Motor neuron (in vitro differentiated cells): ENCODE measurements around the gene HIC1. TPM values are rescaled to one million over a fixed set of nuclear protein-coding genes. Genes with fewer than 3 reads are reported as not detected.

Experiments
- ATAC-seq, 8 experiments: fragments of 200-7000 bp; cut with Tn5 transposase; replicated peaks in 6 of 8; 2 replicates each; pipeline ENCODE4 v1.8.0; 2021; ENCODE audit warnings: mild to moderate bottlenecking in 8 of 8, moderate library complexity in 8 of 8
- H3K27ac ChIP-seq, 2 donors: fragments of 250-450 bp; sonication (Bioruptor Pico); 2 replicates each; pipeline ENCODE4 v1.9.0; 2021; ENCODE audit warnings: antibody characterized with exemption in 2 of 2, mild to moderate bottlenecking in 2 of 2, moderate library complexity in 1 of 2
- H3K4me1 ChIP-seq, 2 donors: fragments of 250-450 bp; sonication (Bioruptor Pico); replicated peaks in 1 of 2; 2 replicates each; pipeline ENCODE4 v1.6.1; 2021; ENCODE audit warnings: antibody characterized with exemption in 2 of 2, mild to moderate bottlenecking in 2 of 2, moderate library complexity in 1 of 2
- H3K4me3 ChIP-seq, 5 donors: fragments of 250-450 bp; sonication (Bioruptor Pico); 2 replicates each; pipeline ENCODE4 v1.9.0; 2021; ENCODE audit warnings: antibody characterized with exemption in 5 of 5, mild to moderate bottlenecking in 5 of 5, moderate library complexity in 4 of 5
- WGBS, 10 experiments: fragments of 450-650 bp; shearing (Covaris generic); methylation state at CpG; one replicate each; pipeline ENCODE4 v1.0.0; 2022; 5-methylcytosine and 5-hydroxymethylcytosine counted together
- in situ Hi-C, 9 experiments: fragments of 400-800 bp; cut with MboI; loops; one replicate each; pipeline ENCODE4 v1.15.0; 2021; ENCODE audit warnings: low sequenced_read_pairs in 9 of 9, low pct_unique_long_range_greater_than_20kb in 2 of 9; ENCODE audit not compliant: unreplicated experiment in 9 of 9
- total RNA-seq, 8 experiments: library from RNA; unstranded; fragments of 300-600 nt; gene quantifications; 2 replicates each; pipeline versions ENCODE4 v1.2.3 to v1.2.4, GENCODE V29; 2022

HIC1 gene
- total RNA-seq, 8 experiments from 2014 or later, result 0.71 to 24.0 (median 6.7) TPM

DNA sequence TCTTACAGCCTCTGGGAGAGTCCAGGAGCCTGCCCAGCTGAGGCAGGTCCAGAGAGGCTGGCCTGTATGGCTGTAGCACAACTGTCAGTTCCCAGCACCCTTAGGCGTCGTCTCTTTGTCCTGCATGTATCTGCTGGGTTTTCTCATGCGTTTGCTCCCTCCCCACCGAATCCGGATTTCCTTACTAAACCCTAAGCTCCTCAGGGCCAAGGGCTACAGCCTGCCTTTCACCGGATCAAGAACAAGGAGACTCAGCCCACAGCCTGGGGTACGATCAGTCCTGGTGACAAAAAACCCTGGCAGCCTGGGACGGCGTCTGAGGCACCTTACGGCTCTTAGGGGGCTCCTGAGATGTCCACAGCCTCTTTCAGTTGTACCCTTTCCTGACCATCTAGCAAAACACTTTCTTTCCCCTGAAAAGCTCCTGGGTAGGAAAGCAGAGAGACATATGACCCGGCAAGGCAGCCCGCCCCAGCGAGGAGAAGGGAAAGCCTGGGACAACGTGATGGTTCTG is 12.2 kb downstream of the HIC1 start:
- in situ Hi-C loops, result loop anchor here in 3 of 9 experiments (25.0 kb wide), 1 partner anchor 170 kb away; no protein-coding TSS in a partner anchor
- H3K4me1 ChIP-seq, result no peaks in the 10 kb centered on the region
- H3K27ac ChIP-seq, result no peak overlapping the region
- 20 to 90% (median 88%) methylated on average over 1 to 7 of the region's 14 CpGs; no CpG with 5 or more reads in 5 of the 10 experiments for WGBS, 10 experiments
- ATAC-seq, result peak in 3 of 8 experiments; percentile 0 to 2 (median 1)
- no peak overlapping the region for H3K4me3 ChIP-seq

DNA sequence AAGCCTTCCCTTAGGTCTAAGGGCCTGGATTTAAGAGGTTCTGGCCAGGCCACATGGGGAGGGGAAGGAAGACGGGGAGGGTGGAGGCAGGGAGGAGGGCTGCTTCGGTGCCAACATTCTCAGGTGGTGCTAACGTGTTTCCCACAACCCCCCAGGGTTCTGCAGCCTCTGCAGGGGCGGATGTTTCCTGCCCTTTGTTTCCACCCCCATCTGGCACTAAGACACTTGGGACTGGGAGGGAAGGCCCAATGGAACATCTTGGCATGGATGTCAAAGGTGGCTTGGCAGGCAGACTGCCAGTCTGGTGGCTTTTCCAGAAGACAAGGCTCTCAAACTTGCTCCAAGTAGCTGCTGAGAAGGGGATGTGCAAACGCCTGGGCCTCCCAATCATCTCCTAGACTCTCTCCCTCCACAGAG is 12.7 kb downstream of the HIC1 start:
- in situ Hi-C loops, result loop anchor here in 3 of 9 experiments (25.0 kb wide), 1 partner anchor 170 kb away; no protein-coding TSS in a partner anchor
- Histone ChIP-seq H3K4me3 (no peak overlapping the region), H3K27ac (no peak overlapping the region), H3K4me1 (no peaks in the 10 kb centered on the region)
- peak in 2 of 8 experiments; percentile 1 to 7 for ATAC-seq
- 0% methylated on average over 1 of the region's 5 CpGs; no CpG with 5 or more reads in 9 of the 10 experiments for WGBS, 10 experiments

DNA sequence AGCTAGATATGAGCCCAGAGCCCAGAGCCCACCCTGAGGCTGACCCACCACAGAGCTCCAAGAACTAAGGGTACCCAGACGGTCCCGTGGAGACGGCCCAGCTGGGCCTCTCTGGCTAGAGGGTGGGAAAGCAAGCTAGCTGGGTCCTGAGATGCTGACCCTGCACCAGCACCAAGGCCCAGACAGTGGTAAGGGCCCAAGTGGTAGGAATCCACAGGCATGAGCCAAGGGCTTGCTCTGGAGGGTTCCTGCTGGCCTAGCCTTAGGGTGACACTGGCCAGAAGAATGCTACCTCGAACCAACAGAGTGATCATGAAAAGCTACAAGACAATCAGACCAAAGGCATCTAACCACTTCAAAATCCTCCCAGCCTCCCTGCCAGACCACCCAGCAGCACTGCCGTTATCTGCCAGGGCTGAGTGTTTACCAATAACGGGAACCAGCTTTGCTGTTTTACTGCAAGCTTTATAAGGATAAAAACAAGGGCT is 13.2 kb downstream of the HIC1 start:
- 0 to 100% (median 10%) methylated on average over 1 to 5 of the region's 6 CpGs; no CpG with 5 or more reads in 5 of the 10 experiments for WGBS, 10 experiments
- H3K27ac ChIP-seq, result no peak overlapping the region
- H3K4me3 ChIP-seq, result no peak overlapping the region
- in situ Hi-C loops, result loop anchor here in 3 of 9 experiments (25.0 kb wide), 1 partner anchor 169 kb away; no protein-coding TSS in a partner anchor
- no peaks in the 10 kb centered on the region for H3K4me1 ChIP-seq
- ATAC-seq, result no peak

- Histone ChIP-seq H3K27ac (no peak overlapping the region), H3K4me1 (no peaks in the 10 kb centered on the region), H3K4me3 (no peak overlapping the region)
- WGBS, 10 experiments, result 8 to 84% (median 44%) methylated on average over 2 to 8 of the region's 15 CpGs; no CpG with 5 or more reads in 5 of the 10 experiments
- ATAC-seq, result peak in 1 of 8 experiments; percentile 48
- in situ Hi-C loops, result loop anchor here in 3 of 9 experiments (25.0 kb wide), 1 partner anchor 169 kb away; no protein-coding TSS in a partner anchor
Observed at GRCh38 chr17:2068519-2069051, 13.7 kb downstream of the HIC1 start.

GRCh38 chr17:2070241-2071023 is 15.5 kb downstream of the HIC1 start:
- Histone ChIP-seq H3K27ac (no peak overlapping the region), H3K4me1 (peaks cover 0 to 1% of the 10 kb centered on the region in 2 donors), H3K4me3 (no peak overlapping the region)
- in situ Hi-C loops, result loop anchor here in 3 of 9 experiments (25.0 kb wide), 1 partner anchor 167 kb away; no protein-coding TSS in a partner anchor
- 50 to 100% (median 87%) methylated on average over 1 to 7 of the region's 13 CpGs; no CpG with 5 or more reads in 3 of the 10 experiments for WGBS, 10 experiments
- no peak for ATAC-seq

DNA sequence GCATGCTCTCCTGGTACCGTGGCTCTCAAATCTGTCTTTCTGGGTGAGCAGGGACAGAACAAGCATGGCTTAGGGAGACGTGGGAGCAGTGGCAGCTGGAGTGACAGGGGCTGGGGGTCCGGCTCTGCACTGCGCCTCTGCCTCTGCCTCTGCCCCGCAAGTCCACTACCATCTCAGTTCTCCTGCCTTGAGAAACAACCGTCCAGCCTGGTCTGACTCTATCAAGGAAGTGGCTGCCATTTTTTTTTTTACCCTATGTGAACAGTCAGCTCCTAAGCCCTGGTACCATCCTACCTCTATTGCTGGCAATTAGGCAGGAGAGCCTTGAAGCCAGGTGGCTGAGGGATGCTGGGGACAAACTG is 16.1 kb downstream of the HIC1 start:
- in situ Hi-C loops, result loop anchor here in 3 of 9 experiments (25.0 kb wide), 1 partner anchor 166 kb away; no protein-coding TSS in a partner anchor
- ATAC-seq, result no peak
- 90 to 100% (median 100%) methylated on average over 1 to 5 of the region's 6 CpGs; no CpG with 5 or more reads in 6 of the 10 experiments for WGBS, 10 experiments

DNA sequence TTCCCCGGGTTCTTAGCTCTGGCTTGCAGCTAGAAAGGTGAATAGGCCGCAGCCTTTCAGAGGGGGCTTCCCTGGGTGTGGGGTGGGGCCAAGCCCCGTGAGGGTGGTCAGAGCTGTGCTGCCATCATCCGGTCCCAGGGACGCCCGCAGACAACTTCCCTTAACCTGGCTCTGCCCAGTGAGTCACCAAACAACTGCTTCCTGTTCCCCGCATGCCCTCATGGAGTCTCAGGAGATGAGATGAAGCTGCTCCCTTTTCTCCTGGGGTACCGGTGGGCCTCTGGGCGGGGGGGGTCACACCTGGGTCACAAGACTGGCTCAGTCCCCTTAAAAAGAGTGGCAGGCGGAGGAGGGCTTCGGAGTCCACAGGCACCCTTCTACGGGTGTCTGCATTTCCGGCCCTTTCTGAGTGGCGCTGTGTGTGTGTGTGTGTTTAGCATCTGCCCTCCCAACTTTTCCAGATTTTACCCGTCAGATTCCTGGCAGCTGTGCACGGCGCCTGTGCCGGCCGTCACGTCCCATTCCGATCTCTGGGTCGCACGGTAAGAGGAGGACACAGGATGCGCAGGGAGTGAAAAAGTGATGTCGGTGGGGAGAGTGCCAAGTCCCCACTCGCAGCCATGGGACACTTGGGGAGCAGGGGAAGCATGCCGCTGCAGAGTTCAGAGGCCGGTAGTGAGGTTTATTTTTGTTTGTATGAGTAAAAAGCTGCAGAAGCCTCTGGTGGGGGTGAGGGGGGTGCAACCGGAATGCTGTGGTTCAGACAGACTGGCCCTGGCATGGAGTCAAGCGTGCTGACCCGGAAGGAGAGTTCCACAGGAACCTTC is 16.8 kb downstream of the HIC1 start:
- WGBS, 10 experiments, result 60 to 100% (median 90%) methylated on average over 1 to 20 of the region's 31 CpGs; no CpG with 5 or more reads in 2 of the 10 experiments
- no peak for ATAC-seq
- in situ Hi-C loops, result loop anchor here in 3 of 9 experiments (25.0 kb wide), 1 partner anchor 166 kb away; no protein-coding TSS in a partner anchor
- H3K4me3 ChIP-seq, result no peak overlapping the region
- H3K4me1 ChIP-seq, result peaks cover 0 to 6% of the 10 kb centered on the region in 2 donors
- no peak overlapping the region for H3K27ac ChIP-seq

More for the DNA sequence above, 16.1 kb downstream of the HIC1 start:
- Histone ChIP-seq H3K27ac (no peak overlapping the region), H3K4me3 (no peak overlapping the region), H3K4me1 (peaks cover 0 to 6% of the 10 kb centered on the region in 2 donors)

DNA sequence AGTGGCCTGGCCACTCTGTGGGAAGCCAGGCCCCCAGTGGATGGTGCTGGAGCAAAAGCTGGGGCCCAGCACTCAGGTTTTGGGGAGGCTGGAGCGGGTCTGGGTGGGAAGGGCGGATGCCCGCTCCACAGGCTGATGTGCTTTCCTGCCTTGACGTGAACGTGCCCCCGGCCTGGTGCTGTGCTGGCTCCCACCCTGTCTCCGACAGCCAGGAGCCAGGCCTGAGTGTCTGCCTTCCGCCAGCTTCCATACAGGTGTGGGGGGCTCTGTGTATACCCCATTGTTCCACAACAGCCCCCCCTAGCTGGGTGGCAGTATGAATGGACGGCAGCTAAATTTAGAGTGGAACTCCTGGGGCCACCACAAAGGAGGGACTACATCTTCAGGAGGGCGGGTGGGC is 20.0 kb downstream of the HIC1 start:
- no peak overlapping the region for H3K4me3 ChIP-seq
- peaks cover 0 to 6% of the 10 kb centered on the region in 2 donors for H3K4me1 ChIP-seq
- no peak overlapping the region for H3K27ac ChIP-seq
- 60 to 100% methylated on average over 1 to 2 of the region's 10 CpGs; no CpG with 5 or more reads in 8 of the 10 experiments for WGBS, 10 experiments
- in situ Hi-C loops, result loop anchor here in 4 of 9 experiments (25.0 kb wide), 1 partner anchor 162 kb away; no protein-coding TSS in a partner anchor
- ATAC-seq, result no peak

- Histone ChIP-seq H3K4me3 (no peak overlapping the region), H3K27ac (peak overlapping the region in 1 of 2 donors; percentile 3), H3K4me1 (peaks cover 0 to 6% of the 10 kb centered on the region in 2 donors)
- in situ Hi-C loops, result loop anchor here in 1 of 9 experiments (25.0 kb wide), 1 partner anchor 162 kb away; no protein-coding TSS in a partner anchor
- WGBS, 10 experiments, result 0 to 100% (median 47%) methylated on average over 1 to 3 of the region's 13 CpGs; no CpG with 5 or more reads in 4 of the 10 experiments
- peak; percentile 29 to 86 (median 70) for ATAC-seq
Observed at GRCh38 chr17:2075336-2076086, 20.6 kb downstream of the HIC1 start.

GRCh38 chr17:2076087-2076984 is 21.4 kb downstream of the HIC1 start:
- H3K27ac ChIP-seq, result peak overlapping the region; percentile 3 to 26
- 13 to 100% (median 73%) methylated on average over 1 to 9 of the region's 17 CpGs; no CpG with 5 or more reads in 1 of the 10 experiments for WGBS, 10 experiments
- ATAC-seq, result peak in 6 of 8 experiments; percentile 4 to 66 (median 32)

More at GRCh38 chr17:2076087-2076984, 21.4 kb downstream of the HIC1 start:
- H3K4me3 ChIP-seq, result no peak overlapping the region
- peaks cover 0 to 6% of the 10 kb centered on the region in 2 donors for H3K4me1 ChIP-seq
- in situ Hi-C loops, result loop anchor here in 1 of 9 experiments (25.0 kb wide), 1 partner anchor 161 kb away; no protein-coding TSS in a partner anchor
